ENCODE results near the gene IQCE.

- TF ChIP-seq, protein P1, sequence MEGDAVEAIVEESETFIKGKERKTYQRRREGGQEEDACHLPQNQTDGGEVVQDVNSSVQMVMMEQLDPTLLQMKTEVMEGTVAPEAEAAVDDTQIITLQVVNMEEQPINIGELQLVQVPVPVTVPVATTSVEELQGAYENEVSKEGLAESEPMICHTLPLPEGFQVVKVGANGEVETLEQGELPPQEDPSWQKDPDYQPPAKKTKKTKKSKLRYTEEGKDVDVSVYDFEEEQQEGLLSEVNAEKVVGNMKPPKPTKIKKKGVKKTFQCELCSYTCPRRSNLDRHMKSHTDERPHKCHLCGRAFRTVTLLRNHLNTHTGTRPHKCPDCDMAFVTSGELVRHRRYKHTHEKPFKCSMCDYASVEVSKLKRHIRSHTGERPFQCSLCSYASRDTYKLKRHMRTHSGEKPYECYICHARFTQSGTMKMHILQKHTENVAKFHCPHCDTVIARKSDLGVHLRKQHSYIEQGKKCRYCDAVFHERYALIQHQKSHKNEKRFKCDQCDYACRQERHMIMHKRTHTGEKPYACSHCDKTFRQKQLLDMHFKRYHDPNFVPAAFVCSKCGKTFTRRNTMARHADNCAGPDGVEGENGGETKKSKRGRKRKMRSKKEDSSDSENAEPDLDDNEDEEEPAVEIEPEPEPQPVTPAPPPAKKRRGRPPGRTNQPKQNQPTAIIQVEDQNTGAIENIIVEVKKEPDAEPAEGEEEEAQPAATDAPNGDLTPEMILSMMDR (IDR thresholded peaks at IDR 0.05) = no peak
- TF ChIP-seq POLR2A (IDR thresholded peaks at IDR 0.05) = no peak
Measured at GRCh38 chr7:2586326-2587020, 27.7 kb downstream of the IQCE start.
